HEK293 (cell line): ENCODE data around the gene FGF6.

Experiments used
- CTCF ChIP-seq: fragments of 450-650 bp; formaldehyde crosslinking; IDR thresholded peaks from 2 replicates; pipeline ENCODE4 v1.5.1; 2016; ENCODE audit warnings: missing biosample characterization, missing genetic modification characterization
- YY1 ChIP-seq: fragments of 450-650 bp; formaldehyde crosslinking; IDR thresholded peaks from 2 replicates; pipeline ENCODE4 v1.5.1; 2018; ENCODE audit warnings: missing biosample characterization, missing genetic modification characterization
- ZNF24 ChIP-seq: fragments of 450-650 bp; formaldehyde crosslinking; IDR thresholded peaks from 2 replicates; pipeline ENCODE4 v1.5.1; 2016; ENCODE audit warnings: missing biosample characterization, missing genetic modification characterization
- TF ChIP-seq, protein P1 (sequence below): fragments of 450-650 bp; formaldehyde crosslinking; IDR thresholded peaks from 2 replicates; pipeline ENCODE4 v1.5.1; 2016; ENCODE audit warnings: missing biosample characterization, missing genetic modification characterization

DNA sequence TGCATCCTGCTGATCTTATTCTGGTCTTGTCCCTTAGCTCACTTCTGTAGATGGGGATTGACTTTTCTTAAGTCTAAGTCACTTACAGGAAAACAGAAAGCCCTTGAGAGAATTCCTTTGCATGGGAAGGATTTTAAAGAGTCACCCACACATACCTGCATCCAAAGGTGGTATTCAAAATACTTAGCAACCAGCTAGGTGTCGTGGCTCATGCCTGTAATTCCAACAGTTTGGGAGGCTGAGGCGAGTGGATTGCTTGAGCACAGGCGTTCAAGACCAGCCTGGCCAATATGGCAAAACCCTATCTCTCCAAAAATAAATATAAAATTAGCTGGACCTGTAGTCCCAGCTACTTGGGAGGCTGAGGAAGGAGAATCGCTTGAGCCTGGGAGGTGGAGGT lies 14.2 kb downstream of the FGF6 start:
- TF ChIP-seq CTCF (no peak), YY1 (no peak), ZNF24 (tag by site-specific recombination) (no peak)
- TF ChIP-seq, protein P1, sequence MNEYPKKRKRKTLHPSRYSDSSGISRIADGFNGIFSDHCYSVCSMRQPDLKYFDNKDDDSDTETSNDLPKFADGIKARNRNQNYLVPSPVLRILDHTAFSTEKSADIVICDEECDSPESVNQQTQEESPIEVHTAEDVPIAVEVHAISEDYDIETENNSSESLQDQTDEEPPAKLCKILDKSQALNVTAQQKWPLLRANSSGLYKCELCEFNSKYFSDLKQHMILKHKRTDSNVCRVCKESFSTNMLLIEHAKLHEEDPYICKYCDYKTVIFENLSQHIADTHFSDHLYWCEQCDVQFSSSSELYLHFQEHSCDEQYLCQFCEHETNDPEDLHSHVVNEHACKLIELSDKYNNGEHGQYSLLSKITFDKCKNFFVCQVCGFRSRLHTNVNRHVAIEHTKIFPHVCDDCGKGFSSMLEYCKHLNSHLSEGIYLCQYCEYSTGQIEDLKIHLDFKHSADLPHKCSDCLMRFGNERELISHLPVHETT (tag by site-specific recombination) = no peak
